GM19467 (cell line): ENCODE results near the gene WWOX.

ENCODE experiments used
- ATAC-seq: cut with Tn5 transposase; IDR thresholded peaks from one replicate; pipeline ENCODE4 v1.9.1; 2021; ENCODE audit warnings: mild to moderate bottlenecking, moderate library complexity; ENCODE audit not compliant: unreplicated experiment

WWOX gene

DNA sequence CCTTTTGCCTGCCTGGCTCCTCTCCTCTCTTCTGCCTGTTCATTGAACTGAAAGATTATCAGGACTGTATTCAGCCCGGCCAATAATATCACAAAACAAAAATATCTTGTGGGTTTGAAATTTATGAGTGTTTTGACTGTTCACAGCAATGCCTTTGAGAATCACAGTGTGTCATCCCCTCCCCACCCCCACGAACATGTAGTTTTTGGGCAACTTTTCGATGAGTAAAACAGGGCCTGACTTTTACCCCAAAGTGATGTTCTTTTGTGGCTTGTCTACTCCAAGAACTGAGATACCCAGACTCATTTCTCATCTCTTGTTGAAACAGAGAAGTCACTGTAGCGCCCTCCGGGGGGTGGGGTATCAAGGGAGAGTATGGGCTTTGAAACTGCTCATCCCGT is 675.7 kb downstream of the WWOX start:
- ATAC-seq, result no peak

DNA sequence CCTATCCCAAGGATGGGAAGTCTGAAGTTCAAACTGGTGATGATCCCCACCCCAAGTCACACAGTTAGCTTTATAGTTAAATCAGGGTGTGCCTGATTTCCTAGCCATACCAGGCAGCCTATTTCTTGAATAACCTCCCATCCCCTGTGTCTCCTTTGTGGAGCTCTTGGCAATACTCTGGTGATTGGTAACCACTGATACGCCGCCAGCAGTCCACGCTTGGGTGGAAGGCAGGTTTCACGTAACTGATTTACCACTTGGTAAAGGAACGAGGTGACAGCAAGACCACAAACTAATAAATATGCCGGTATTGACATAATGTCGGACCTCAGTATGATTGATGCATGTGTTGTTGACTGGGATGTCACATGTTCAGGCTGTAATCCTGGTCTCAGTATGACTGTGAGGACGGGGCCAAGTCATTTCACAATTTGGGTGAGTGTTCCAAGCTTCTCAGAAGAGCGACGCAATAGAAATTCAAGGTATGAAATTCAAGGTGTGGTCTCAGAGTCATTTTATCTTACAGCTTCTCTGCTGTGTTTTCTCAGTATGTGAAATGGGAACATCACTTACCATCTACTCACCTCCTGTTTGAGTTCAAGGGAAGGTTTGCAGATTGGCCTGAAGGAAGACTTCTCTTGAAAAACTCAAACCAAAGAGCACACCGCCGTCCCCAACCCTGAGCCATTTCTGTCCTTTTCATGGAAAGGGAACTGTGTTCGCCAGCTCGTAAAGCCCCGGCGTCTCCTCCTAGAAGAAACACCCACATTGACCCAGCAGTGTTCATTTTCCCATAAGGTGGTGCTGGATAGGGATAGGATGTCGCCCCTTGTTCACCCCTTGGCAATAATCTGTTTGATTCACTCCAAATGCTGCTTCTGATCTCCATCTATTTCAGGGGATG is 678.9 kb downstream of the WWOX start:
- no peak for ATAC-seq

- ATAC-seq, result no peak
These were observed 681.4 kb downstream of the WWOX start for GRCh38 chr16:78780808-78781207.

GRCh38 chr16:78782572-78782971 is 683.1 kb downstream of the WWOX start:
- ATAC-seq, result no peak

GRCh38 chr16:78783570-78784079 is 684.2 kb downstream of the WWOX start:
- no peak for ATAC-seq

DNA sequence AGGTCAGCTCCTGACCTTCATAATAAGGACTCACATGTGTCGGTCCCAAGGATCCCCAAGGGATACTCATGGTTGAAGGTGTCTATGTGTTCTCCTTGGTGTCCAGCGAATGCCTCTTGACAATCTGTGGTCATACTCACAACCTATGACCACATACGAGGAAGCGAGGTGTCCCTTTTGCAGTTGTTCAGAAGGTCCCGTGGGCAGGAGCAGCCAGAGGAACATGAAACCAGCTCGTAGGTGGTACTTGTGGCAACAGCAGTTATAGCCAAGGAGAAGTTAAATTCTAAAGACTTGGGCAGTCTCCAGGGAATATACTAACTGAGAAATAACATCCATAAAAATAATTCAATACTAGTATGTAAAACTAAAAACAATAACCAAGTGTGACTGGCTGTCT is 685.3 kb downstream of the WWOX start:
- no peak for ATAC-seq

GRCh38 chr16:78785218-78785617 is 685.8 kb downstream of the WWOX start:
- no peak for ATAC-seq

DNA sequence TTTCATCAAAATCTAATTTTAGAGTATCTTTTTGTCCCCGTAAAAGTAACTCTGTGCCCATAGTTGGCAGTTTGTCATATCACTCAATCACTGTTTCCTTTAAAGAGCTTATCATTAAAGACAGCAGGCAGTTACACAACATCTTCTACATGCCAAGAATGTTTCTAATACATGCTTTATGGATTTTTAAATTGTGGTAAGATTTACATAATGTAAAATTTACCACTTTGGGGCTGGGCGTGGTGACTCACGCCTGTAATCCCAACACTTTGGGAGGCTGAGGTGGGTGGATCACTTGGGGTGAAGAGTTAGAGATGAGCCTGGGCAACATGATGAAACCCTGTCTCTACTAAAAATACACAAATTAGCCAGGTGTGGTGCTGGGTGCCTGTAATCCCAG is 687.2 kb downstream of the WWOX start:
- no peak for ATAC-seq

- no peak for ATAC-seq
These were observed 688.8 kb downstream of the WWOX start for GRCh38 chr16:78788276-78788675.

- no peak for ATAC-seq
These were observed 689.2 kb downstream of the WWOX start for GRCh38 chr16:78788696-78789095.

GRCh38 chr16:78789561-78789960 is 690.1 kb downstream of the WWOX start:
- ATAC-seq, result no peak

- no peak for ATAC-seq
These were observed 691.6 kb downstream of the WWOX start for GRCh38 chr16:78791011-78791410.

DNA sequence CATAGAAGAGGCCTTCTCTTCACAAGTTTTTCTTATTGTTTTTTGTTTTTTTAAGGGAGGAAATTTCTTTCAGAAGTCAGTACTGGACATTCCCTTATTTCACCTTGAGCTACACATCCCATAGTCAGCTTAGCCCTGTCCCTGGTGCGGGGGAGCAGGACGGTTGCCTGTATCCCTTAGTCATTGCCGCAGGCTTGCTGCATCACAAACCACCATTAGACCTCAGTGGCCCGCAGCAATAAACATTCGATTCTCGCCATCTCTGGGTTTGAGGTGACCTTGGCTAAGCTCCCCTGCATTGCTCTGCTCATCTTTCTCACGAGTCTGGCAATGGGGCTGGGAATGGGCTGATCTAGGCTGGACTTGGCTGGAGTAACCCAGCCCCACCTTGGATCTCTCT is 692.5 kb downstream of the WWOX start:
- no peak for ATAC-seq

DNA sequence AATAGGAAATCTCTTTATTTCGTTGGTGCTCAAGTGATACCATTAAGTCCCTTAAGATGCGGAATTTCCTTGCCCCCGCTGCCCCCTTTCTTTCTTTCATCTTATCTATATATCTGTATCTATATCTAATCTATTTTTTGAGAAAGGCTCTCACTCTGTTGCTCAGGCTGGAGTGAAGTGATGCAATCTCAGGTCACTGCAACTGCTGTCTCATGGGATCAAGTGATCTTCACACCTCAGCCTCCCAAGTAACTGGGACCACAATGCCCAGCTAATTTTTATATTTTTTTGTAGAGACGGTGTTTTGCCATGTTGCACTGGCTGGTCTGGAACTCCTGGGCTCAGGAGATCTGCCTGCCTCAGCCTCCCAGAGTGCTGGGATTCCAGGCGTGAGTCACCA is 693.5 kb downstream of the WWOX start:
- no peak for ATAC-seq

- ATAC-seq, result no peak
These were observed 695.3 kb downstream of the WWOX start for GRCh38 chr16:78794581-78795250.

GRCh38 chr16:78795433-78795832 is 696.0 kb downstream of the WWOX start:
- ATAC-seq, result no peak

DNA sequence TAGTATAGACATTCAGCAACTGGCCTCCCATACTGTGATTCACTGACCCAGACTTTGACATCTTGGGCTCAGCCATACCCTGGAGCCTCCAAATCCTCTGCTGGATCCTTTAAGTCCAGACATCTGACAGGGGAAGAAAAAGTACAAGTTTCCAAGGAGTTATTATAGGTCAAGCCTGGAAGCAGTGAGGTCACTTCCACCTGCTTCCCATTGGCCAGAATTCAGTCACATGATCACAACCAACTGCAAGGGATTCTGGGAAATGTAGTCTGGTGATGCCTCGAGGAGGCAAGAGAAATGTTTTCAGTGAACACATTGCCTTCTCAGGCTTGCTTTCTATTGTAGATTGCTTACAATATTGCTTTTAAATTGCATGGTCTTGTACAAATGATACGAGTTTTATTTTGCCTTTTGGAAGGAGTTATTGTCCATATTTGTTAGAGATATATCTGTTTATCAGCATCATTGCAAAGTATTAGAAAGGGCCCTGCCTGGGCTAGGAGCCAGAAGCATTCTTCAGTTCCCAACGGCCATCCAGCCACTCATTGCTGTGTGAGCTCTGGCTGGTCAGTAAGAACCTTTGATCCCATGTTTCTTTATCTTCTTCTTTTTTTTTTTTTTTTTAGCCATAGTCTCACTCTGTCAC is 696.9 kb downstream of the WWOX start:
- no peak for ATAC-seq

DNA sequence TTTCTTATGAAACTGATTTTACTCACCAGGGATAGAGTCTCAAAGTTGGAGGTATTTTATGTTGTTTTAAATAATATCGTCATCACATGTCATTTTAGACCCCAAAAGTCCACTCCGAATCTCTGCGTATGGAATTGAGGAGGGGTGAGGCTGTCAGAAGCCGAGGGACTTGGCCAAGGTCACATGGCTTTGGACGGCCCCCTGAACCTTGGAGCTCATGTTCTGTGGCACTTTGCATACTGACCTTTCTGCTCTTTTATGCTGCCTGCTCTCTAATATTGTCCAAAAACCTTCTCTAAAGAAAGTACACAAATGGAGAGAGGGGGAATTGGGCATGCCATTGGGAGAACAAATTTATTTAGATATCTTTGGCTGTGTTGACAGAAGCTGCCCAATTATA is 700.0 kb downstream of the WWOX start:
- ATAC-seq, result no peak

DNA sequence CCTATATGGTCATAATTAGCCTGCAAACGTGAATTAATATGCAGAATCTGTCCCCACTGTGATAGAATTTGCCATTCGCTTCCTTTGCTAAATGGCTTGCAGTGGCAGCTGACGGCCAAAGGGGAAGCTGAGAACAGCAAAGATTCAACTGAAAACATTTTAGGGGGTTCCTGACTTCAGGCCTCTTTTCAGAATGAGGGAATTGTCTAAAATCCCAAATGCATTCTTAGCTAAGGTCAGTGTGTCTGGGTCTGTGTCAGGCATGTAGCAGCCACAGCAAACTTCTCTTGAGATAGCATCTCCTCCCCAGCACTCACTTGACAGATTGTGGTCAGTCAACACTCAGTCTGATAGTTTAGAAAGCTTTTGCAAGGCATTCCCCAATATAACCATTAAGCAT is 701.1 kb downstream of the WWOX start:
- ATAC-seq, result no peak

DNA sequence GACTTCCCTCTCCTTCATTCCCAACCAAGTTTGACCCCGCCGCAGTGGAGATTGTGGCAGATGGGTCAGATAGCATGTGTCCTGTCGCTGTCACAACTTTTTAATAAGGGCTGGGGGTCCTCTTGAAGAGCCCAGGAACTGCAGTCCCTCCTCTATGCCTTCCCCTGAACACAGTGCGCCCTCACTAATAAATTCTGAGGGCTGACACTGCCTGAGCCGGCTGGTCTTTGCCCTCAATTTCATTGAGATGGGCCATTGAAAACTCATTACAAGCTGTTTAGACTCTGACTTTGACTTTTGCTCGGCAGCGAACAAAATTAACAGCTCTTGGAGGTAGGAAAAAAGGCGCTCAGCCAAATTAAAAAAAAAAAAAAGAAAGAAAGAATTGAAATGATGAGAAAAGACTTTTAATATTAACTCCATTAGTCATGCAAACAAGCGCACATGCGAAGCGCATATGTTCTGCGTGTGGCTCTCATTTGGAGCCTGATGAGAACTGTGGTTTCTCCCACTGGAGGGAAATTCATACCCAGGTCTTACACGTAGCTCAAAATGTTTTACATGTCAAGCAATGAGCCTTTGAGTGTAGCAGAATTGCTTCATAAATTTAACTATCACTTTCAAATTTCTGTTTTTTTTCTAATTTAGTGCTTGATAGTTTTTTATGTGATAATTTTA is 704.7 kb downstream of the WWOX start:
- ATAC-seq, result no peak

DNA sequence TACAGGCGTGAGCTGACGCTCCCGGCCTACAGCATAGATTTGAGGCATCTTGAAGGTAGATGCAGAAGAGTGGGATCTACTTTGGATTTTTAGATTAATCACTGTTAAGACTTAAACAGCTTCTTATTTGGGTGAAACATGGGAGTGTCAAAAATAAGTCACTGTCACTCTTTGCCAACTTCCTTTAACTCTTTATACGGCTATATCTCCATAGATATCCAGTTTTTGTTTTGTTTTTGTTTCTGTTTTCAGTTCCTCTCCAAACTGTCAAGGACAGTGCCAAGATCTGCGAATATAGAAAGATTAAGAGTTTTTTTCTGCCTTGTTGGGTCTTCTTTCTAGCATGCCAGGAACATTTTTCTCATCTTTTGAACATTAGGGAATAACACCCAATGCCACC is 706.1 kb downstream of the WWOX start:
- no peak for ATAC-seq
